Stimulated activated CD8-positive, alpha-beta memory T cell treated with anti-CD3 and anti-CD28 coated beads, Interleukin-12 subunit alpha, Interleukin-12 subunit beta, amount 100 ng/mL, for 24 hours (primary cell): ENCODE results near the gene UTS2B.

Experiments
- DNase-seq: peaks from one replicate; pipeline ENCODE4 v3.0.0-alpha.2; 2020; ENCODE audit errors: extremely low read depth

UTS2B gene

DNA sequence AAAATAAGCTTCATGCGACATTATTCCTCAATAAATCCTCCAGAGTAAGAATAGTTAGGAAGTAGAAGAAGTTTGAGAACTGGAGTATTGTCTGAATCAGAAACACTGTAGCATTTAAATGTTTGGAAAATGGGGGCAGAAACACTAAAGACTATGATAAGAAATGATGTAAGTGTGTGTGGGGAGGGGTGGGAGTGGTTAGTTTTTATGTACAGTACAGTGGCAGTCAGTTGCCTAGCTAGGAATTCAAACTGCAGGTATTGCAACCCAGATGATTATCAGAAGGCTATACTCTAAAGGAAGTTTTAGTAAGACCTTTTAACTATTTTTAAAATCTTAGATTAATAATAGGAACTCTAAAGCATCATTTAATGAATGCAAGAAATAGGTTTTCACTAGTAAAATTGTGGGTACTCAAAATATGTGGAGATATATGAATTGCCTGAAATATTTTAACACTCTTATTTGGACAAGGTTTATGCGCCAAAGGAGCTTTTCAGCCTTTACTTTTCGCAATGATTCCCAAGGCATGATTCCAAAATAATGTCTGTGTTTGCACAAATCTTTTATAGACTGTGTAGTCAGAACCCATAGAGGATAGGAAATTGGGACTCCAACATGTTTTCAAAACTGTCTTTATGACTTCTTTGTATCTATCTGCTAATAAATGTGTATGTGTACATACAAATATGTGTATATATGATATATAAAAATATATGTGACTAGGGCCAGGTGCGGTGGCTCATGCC is 9.1 kb downstream of the UTS2B start:
- no peak for DNase-seq

DNA sequence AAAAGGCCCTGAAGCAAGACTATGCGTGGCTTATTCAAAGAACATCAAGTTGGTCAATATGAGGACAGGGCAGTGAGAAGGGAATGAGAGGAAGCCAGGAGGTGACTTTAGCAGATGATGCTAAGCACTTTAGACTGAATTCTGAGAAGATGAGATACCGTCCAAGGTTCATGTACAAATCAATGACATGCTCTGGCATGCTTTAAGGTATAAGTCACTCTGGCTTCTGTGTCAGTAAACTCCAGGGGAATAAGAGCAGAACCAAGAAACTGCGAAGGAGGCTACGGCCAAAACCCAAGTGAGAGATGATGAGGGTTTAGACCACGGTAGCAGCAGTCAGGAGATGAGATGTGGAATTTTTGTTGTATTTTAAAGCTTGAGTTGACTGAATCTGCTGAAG is 10.0 kb downstream of the UTS2B start:
- DNase-seq: no peak

DNA sequence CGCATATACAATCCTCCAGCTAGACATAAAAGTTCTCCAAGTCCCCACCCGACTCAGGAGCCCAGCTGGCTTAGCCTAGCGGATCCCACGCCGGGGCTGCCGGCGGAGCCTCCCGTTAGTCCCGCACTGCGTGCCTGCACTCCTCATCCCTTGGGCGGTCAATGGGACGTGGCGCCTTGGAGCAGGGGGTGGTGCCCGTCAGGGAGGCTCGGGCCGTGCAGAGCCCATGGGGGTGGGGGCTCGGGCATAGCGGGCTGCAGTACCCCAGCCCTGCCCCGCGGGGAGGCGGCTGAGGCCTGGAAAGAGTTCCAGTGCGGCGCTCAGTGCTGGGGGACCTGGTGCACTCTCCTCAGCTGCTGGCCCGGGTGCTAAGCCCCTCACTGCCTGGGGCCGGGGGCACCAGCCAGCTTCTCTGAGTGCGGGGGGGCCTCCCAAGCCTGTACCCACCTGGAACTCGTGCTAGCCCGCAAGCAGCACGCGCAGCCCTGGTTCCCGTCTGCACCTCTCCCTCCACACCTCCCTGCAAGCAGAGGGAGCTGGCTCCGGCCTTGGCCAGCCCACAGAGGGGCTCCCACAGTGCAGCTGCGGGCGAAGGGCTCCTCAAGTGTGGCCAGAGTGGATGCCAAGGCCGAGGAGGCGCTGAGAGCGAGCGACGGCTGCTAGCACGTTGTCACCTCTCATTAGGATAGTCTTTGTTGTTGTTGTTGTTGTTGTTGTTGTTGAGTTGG is 13.3 kb downstream of the UTS2B start:
- no peak for DNase-seq

DNA sequence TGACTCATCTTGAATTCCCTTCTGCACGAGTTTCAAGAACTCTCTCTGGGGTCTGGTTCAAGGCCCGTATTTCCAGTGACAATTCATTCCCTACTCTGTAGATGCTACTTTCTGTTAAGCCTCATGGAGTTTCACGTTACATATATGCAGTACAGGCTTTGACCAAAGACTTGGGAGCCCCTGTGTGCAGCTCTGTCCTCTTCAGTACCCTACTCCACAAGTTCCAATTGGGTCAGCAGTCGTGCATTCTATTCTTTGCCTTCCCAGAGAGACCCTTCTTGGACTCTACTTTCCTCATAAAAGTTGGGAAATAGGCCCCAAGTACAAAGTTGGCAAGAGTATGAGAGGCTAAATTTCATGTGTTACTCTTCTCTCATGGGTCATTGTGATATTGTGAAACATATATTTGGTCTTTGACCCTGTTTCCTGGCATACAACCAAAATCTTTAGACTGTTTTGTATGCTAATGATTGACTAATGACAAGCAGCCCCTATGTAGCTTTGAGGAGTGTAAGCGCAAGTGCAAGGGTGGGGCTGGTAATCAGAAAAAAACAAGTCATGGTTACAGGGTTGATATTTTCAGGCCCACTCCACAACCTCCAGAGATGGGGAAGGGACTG is 16.1 kb downstream of the UTS2B start:
- no peak for DNase-seq

DNA sequence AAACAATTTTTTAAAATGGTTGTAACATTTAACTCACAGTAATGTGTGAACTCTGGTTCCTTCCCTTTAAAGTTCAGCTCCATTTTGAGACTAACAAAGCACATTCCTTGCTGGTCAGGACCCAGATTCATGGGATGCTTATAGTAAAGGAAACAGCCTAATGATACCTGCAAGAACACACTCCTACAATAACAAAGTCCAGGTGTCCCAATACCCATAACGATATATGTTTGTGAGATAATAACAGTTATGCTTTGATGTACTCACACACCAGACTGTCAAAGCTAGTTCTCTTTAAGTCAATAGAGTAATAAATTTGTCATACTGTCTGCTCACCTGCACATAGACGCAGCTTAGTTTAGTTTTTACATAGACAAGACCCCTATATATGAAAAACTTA is 17.0 kb downstream of the UTS2B start:
- no peak for DNase-seq

DNA sequence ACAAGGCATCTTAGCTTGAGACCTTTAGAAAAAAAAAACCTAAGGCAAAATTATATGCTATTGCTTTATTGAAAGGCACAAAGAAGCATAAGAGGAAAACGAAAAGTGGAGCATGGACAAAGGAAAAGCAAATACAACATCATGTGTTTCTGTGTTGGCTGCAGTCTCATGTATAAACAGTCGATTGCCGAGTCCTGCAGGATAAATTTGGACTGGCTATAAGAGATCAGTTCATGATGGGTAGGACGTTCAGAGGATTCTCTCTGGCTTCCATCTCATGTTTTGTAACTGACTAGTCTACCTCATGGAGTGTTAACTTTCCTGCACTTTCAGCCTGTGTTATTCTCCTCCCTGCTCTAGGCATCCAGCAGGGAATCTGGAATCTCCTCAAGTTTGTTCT is 23.0 kb downstream of the UTS2B start:
- no peak for DNase-seq

DNA sequence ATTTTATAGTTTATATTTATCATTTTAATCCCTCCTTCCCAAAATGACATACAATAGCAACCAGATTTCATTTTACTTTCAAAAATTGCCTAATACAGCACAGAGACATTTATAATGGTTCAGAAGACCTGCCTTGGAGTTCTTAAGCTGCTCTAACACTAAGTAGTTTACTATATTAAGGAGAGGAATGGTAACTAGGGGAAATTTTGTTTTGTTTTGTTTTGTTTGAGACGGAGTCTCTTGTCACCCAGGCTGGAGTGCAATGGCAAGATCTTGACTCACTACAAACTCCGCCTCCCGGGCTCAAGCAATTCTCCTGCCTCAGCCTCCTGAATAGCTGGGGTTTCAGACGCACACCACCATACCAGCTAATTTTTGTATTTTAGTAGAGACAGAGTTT is 23.9 kb downstream of the UTS2B start:
- DNase-seq: no peak

DNA sequence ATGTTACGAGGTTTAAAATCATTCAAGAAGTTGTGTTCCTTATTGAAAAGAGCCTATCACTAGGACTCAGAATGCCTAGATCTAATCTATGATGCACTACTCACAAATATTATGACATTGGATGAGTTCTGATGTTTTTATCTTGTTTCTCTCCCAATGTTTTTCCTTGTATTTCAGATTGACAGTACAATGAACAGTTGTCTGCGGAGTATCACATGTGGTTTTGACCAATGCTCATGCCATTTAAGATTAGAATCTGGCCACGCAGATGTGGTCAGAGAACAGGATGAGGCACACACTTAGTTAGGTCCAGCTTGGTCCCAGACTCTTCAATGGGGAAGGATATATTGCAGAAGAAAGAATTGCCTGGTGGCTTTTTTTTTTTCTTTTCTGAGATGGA is 26.7 kb downstream of the UTS2B start:
- DNase-seq: no peak

DNA sequence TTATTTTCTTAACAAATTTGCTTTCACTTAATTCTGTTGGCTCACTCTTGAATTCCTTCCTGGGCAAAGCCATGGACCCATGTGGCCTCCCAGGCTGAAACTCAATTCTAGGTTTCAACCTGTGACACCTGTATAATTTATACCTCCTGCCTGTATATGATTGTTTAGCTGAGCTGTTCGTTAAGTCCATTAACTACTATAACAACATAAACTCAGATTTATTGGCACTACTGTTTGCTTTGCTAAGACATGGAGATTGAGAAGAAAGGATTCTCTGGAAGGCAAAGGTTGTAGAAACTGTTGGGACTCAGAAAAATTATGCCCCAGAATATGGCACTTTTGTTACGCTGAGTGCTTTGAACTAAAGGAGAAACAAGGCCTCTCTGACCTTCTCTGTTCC is 27.9 kb downstream of the UTS2B start:
- DNase-seq: no peak

DNA sequence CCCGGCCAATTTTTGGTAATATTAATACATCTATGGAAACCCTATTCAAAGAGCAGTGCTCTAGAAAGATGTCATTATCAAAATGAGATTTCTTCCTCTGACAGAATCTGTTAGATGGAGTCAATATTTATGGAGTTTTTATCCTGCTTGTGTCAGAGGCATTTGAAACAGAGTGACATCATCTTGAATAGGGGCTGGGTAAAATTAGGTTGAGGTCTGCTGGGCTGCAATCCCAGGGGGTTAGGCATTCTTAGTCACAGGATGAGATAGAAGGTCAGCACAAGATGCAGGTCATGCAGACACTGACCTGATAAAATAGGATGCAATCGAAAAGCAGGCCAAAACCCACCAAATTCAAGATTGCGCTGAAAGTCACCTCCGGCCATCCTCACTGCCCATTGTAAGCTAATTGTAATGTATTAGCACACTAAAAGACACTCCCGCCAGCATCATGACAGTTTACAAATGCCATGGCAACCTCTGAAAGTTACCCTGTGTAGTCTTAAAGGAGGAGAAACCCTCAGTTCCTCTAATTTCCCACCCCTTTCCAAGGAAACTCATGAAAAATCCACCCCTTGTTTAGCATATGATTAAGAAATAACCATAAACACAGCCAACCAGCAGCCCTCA is 28.4 kb downstream of the UTS2B start:
- no peak for DNase-seq

DNA sequence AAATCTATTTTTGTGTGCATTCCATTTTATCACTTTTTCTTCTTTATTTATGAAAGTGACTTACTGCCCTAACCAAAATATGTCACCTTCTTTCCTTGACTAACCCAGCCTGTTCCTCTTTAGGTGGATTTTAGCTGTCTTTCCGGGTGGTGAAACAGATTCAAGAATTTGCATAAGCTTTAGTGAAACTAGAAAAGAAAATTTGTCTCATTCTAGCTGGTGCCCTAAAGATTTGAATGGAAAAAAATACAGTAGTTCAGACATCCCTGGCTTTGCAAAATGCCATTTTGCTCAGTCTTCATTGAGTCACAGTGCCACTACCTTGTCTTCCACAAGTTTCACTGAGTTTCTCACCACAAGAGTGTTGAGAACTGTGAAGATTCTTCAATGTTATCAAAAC is 29.3 kb downstream of the UTS2B start:
- no peak for DNase-seq

DNA sequence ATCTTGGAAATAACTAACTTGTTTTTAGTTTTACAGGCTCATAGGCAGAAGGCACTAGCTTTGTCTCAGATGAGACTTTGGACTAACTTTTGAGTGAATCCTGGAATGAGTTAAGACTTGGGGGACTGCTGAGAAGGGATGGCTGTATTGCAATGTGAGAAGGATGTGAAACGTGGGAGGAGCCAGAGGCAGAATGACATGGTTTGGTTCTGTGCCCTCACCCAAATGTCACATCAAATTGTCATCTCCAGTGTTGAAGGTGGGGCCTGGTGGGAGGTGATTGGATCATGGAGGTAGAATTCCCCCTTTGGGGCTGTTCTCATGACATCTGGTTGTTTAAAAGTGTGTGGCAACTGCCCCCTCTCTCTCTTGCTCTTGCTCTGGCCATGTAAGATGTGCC is 29.9 kb downstream of the UTS2B start:
- DNase-seq: no peak

DNA sequence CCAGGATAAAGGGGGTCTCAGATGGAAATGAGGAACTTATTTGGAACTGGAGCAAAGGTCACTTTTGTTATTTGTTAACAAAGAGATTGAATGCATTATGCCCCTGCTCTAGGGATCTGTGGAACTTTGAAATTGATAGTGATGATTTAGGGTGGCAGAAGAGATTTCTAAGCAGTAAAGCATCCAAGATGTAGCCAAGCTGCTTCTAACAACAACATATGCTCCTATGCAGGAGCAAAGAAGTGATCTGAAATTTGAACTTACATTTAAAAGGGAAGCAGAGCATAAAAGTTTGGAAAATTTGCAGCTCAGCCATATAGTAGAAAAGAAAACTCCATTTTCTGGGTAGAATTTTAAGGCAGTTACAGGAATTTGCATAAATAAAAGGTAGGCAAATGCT is 31.5 kb downstream of the UTS2B start:
- DNase-seq: no peak

DNA sequence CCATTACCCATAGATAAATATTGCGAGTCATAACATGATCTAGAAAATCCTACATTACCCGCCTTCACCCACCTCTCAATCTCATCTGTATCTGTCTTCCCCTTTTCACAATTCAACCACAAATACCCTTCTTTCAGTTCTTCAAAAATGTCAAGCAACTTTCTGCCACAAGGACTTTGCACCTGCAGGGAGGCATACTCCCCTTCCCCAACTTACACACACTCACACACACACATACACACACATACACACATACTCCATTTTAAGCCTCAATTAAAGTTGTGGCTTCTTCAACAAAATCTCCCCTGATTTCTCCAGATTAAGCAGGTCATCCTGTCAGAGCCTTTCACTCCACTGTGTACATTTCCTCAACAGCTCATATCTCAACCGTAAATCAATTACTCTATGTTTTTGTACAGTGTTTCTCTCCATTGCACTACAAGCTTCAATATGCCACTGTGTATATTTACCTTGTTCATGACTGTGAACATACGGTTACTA is 34.2 kb downstream of the UTS2B start:
- DNase-seq: no peak

DNA sequence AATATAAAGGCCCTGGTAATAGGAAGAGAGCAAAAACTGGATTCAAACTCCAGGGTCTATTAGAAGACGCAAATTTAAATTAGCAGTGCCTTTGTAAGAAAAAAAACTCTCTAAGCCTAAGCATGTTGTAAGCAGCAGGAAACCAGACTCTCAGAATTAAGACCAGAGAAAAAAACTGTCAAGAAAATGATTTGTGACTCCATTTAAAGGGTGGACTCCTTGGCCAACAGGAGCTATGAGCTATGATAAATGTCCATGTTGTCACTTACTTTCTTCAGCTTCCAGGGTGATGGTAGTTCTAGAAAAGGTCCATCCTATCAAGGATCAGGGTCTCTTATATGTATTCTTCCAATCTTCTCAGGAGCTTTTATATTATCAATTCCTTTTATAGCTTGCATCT is 36.0 kb downstream of the UTS2B start:
- DNase-seq: no peak

DNA sequence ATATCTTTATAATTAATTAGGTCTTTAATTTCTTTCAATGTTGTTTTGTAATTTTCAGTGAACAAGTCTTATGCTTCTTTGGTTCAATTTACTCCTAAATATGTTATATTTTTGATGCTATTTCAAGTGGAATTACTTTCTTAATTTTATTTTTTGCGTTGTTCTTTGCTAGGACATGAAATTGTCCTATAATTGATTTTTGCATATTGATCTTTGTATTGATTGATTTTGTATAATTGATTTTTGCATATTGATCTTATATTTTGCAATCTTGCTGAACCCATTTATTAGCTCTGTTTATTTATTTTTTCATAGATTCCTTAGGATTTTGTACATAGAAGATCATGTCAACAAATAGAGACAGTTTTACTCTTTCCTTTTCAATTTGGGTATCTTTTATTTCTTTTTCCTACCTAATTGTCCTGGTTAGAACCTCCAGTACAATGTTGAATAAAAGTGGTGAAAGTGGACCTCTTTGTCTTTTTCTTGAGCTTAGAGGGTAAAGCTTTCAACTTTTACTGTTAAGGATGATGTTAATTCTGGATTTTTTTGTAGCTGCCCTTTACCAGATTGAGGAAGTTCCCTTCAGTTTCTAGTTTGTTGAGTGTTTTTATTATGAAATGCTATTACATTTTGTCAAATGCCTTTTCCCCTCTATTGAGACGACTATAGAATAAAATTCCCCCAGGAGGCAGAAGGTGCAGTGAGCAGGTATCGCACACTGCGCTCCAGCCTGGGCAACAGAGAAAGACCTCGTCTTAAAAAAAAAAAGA is 37.9 kb downstream of the UTS2B start:
- no peak for DNase-seq

DNA sequence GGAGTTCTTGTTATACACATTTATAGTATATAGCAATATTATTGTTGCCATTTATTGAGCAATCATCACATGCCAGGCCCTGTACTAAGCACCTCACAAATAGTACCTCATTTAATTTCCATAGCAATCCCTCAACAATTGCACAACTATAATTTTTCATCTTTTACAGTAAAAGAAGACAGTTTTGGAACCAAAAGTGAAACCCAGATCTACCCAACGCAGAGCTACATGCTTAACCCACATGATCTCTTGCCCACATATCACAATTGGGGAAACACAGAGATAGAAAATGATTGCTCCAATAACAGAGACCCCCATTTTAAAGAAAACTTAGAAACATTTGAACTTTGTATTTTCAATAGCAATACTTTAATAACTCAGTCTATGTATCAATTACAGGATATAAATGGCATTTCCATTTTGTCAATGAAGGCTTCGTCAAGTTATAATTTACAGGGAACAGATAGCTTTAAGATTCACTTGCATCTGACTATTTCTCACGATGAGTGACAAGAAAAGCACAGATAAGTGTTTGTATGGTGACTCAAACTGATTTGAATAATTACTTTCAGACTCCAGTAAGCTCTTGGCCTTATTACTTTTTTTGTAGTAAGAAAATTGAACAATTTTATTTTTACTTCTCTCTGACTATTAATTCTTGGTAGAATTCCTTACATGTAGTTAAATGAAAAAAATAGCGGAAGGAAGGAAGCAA is 39.9 kb downstream of the UTS2B start:
- DNase-seq: no peak

DNA sequence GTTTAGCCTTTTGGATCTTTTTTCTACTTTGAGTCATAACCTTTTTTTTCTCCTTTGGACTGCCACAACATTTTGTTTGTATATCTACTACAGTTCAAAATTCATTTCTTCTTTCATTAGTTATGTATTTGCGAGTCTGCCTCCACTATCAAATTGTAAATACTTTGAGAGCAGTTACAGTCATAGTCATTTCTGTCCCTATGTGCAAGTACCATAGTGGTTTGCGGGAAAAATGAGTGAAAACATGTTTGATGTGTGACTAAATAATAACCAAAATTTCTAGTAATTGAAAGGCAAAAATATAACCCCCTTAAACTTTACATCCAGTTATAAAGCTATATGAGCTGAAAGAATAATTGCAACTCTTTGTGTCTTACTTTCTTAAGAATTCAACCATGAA is 46.9 kb downstream of the UTS2B start:
- DNase-seq: no peak

DNA sequence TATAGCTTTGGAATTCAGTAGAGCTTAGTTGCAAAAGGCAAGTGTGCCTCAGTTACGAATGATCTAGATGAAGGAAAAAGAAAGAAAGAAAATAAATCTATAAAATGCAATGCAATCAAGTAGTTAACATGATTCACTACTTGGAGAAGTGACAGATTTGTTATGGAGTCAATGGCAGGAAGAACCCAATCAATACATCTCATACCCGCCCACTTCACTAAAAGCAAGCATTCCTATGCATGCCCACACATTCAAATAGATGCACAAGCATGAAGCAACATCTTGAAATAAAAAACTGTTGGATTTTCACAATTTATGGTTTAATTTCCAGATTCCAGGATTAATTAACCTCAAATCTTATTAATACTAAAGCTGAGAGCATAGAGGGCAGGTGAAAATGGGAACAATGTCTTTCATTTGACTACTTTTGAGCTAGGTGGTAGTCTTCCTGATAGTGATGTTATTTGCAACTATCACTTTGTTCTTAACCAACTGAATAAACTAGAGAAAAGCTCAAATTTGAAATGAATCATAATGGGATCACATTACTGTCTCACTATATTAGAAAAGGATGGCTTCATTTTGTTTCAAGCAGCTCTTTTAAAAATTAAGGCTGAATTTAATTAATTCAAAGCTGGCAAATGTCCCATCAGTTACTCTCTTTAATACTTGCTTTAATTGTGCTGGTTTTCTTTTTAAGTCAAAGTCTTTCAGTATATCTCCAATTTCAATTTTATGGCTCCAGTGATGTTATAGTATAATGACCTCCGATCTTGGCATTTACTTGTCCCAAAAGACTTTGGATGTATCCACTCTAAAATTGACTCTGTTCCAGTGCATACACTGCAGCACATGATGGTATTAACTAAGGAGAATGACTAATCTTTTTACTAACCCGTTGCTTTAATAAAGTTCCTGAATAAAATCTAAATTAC is 47.8 kb downstream of the UTS2B start:
- DNase-seq: no peak

DNA sequence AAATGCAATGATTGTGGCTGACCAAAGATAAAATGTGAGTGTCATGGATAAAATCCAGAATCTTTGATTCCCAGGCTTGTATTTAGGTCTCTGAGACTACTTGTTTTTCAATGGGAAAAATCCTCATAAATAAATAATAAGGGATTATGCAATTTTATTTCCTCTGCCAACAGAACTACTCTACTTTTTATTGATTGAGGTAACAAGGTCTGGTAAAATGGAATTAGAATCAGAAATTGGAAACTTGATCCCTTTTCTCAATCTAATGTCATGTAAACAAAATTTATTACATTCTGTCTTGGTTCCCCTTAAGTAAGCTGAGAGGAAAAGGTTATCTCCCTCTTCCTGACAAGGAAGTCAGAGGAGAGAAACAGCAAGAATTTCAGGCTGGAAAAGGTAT is 49.4 kb downstream of the UTS2B start:
- no peak for DNase-seq
